ENCODE results near the gene MS4A15. TPM values are rescaled to one million over a fixed set of nuclear protein-coding genes. Genes with fewer than 3 reads are reported as not detected.

MS4A15 gene
- total RNA-seq, 1 donor from 2014 or later: 147 TPM

DNA sequence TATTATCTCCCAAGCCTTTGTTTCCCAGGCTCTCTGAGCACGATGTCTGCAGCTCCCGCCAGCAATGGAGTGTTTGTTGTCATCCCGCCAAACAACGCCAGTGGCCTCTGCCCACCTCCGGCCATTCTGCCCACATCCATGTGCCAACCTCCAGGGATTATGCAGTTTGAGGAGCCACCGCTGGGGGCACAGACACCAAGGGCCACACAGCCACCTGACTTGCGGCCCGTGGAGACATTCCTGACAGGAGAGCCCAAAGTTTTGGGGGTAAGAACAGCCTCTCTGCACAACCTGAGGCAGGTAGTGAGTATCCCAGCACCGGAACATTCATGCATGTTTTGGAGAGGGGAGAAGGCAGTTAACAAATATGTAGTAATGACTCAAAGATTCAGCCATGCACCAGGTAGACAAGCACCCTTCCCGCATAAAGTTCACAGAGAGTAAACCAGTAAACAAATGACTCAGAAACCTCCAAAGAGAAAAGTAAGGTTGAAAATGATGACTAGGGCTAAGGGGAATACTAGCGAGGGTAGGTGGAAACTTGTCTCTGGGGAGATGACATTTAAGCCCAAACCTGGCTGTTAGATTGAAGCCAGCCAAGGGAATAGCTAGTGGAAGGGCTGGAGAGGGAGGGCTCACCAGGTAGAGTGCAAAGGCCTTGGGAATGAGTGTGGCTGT, 7.2 kb downstream of the MS4A15 start:
- Histone ChIP-seq H3K36me3 (no peaks in the 10 kb centered on the region), H3K4me1 (no peaks in the 10 kb centered on the region), H3K9me3 (no peaks in the 10 kb centered on the region), H3K27me3 (peaks cover 29% of the 10 kb centered on the region), H3K4me3 (no peak overlapping the region), H3K27ac (no peak overlapping the region)
- TF ChIP-seq, protein P1, sequence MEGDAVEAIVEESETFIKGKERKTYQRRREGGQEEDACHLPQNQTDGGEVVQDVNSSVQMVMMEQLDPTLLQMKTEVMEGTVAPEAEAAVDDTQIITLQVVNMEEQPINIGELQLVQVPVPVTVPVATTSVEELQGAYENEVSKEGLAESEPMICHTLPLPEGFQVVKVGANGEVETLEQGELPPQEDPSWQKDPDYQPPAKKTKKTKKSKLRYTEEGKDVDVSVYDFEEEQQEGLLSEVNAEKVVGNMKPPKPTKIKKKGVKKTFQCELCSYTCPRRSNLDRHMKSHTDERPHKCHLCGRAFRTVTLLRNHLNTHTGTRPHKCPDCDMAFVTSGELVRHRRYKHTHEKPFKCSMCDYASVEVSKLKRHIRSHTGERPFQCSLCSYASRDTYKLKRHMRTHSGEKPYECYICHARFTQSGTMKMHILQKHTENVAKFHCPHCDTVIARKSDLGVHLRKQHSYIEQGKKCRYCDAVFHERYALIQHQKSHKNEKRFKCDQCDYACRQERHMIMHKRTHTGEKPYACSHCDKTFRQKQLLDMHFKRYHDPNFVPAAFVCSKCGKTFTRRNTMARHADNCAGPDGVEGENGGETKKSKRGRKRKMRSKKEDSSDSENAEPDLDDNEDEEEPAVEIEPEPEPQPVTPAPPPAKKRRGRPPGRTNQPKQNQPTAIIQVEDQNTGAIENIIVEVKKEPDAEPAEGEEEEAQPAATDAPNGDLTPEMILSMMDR (IDR thresholded peaks at IDR 0.05): no peak
- intact Hi-C loops (cut with DNase I): no loop called here
- DNase-seq: no peak
- peak; percentile 58 for ATAC-seq

DNA sequence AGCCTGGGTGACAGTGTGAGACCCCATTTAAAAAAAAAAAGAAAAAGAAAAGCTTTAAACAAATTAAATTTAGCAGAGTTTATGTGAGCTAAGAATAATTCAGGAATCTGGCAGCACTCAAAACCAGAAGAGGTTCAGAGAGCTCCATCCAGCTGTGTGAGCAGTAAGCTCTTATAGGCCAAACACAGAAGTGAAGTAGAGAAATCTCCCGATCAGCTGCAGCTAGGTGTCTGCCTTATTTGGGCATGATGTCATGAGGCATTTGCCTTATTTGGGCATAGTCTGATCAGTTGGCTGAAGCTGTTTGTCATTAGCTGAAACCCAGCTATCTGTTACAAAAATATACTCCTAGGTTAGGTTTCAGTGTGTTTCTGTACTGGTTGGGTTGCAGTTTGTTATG, 8.2 kb downstream of the MS4A15 start:
- H3K27me3 ChIP-seq: peaks cover 29% of the 10 kb centered on the region
- TF ChIP-seq, protein P1 (IDR thresholded peaks at IDR 0.05): no peak
- H3K4me1 ChIP-seq: no peaks in the 10 kb centered on the region
- DNase-seq: no peak
- H3K4me3 ChIP-seq: no peak overlapping the region
- intact Hi-C loops (cut with DNase I): no loop called here
- no peaks in the 10 kb centered on the region for H3K36me3 ChIP-seq
- no peaks in the 10 kb centered on the region for H3K9me3 ChIP-seq
- ATAC-seq: no peak
- no peak overlapping the region for H3K27ac ChIP-seq

DNA sequence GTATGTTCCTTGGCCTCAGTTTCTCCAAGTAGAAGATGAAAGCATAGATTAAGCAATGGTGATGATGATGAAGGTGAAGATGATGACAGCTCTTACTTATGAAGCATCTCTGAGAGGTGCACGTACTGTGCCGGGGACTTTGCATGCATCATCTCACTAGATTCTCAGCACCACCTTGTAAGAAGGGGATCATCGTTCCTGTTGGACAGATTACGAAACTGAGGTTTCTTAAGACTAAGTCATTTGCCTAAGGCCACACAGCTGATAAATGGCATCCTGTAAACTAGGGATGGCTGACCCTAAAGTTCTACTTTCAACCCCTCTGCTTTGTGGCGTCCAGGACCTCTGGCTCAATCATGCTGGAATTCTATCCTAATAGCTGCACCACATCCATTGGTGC, 8.7 kb downstream of the MS4A15 start:
- intact Hi-C loops (cut with DNase I): no loop called here
- Histone ChIP-seq H3K9me3 (no peaks in the 10 kb centered on the region), H3K27ac (no peak overlapping the region), H3K27me3 (peaks cover 29% of the 10 kb centered on the region), H3K36me3 (no peaks in the 10 kb centered on the region), H3K4me3 (no peak overlapping the region), H3K4me1 (no peaks in the 10 kb centered on the region)
- TF ChIP-seq, protein P1 (IDR thresholded peaks at IDR 0.05): no peak
- ATAC-seq: no peak
- no peak for DNase-seq

DNA sequence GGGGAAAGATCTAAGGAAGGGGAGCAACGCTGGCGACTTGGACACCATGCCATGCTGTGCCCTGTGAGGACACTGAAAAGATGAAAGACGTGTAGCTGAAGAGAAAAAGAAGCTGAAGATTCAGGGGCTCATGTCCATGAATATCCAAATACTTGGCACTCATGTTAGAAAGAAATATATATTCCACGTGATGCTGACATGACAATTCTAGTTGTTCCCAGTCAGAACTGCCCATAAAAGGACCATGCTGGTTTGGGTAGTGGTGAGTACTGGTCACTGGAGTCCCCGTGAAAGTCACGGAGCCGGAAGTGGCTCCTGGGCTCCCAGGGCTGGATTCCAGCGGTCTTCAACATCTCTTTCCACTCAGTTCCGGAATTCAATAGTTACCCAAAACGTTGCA, 9.9 kb downstream of the MS4A15 start:
- DNase-seq (no peak), ATAC-seq (no peak)
- Histone ChIP-seq H3K9me3 (no peaks in the 10 kb centered on the region), H3K27me3 (peaks cover 29% of the 10 kb centered on the region), H3K36me3 (no peaks in the 10 kb centered on the region), H3K4me3 (no peak overlapping the region), H3K4me1 (no peaks in the 10 kb centered on the region), H3K27ac (no peak overlapping the region)
- intact Hi-C loops (cut with DNase I): no loop called here
- TF ChIP-seq, protein P1 (IDR thresholded peaks at IDR 0.05): no peak

DNA sequence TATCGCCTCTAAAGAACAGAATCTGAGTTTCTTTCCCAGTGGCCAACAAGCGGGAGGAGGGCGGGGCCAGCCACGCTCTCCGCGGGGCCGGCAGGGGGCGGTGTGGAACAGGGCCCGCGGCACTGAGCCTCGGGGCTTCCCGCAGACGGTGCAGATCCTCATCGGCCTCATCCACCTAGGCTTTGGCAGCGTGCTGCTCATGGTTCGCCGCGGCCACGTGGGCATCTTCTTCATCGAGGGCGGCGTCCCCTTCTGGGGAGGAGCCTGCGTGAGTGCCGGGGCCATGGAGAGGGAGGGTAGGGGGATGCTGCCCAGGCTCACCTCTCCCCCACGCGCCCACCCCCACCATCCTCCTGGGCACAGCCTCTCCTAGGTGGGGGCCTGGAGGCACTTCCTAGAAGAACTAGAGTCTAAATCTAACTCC, 10.7 kb downstream of the MS4A15 start:
- Histone ChIP-seq H3K27me3 (peaks cover 29% of the 10 kb centered on the region), H3K27ac (no peak overlapping the region), H3K4me3 (no peak overlapping the region), H3K9me3 (no peaks in the 10 kb centered on the region), H3K36me3 (no peaks in the 10 kb centered on the region), H3K4me1 (no peaks in the 10 kb centered on the region)
- DNase-seq: peak; percentile 57
- intact Hi-C loops (cut with DNase I): no loop called here
- TF ChIP-seq, protein P1 (IDR thresholded peaks at IDR 0.05): peak; percentile 38
- peak; percentile 32 for ATAC-seq

DNA sequence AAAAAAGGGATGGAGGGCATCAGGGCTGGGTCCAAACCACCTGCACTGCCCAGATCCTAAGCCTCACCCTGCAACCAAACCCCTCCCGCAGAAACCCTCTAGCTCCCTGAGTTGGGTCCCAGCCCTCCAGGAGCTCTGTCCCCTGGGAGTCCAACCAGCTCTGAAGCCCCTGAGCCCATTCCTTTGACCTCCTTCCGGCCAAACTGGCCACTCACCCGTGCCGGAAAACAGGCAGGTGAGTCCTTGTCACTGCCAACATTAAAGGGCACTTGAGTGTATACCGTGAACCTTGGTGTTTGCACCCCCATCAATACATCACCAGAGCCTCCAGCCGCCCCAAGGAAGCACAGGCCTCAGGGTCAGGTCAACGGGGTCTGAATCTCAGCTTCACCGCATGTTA, 11.5 kb downstream of the MS4A15 start:
- intact Hi-C loops (cut with DNase I): no loop called here
- ATAC-seq (no peak), DNase-seq (peak; percentile 43)
- no peaks in the 10 kb centered on the region for H3K36me3 ChIP-seq
- TF ChIP-seq, protein P1 (IDR thresholded peaks at IDR 0.05): no peak
- H3K4me1 ChIP-seq: no peaks in the 10 kb centered on the region
- no peak overlapping the region for H3K27ac ChIP-seq
- peaks cover 23% of the 10 kb centered on the region for H3K27me3 ChIP-seq
- H3K9me3 ChIP-seq: no peaks in the 10 kb centered on the region
- no peak overlapping the region for H3K4me3 ChIP-seq
